OCI-LY3 (cell line): ENCODE data around the gene CCDC83.
"Not testable (repeated sequence)": the region's sequence is repeated elsewhere in the genome, so short reads cannot be mapped to it uniquely, and the experiment has no call there.

Experiments
- H2AFZ ChIP-seq: fragments of 200-600, 300-600 bp; shearing (Covaris generic); 2 replicates; pipeline ENCODE4 v1.6.0; 2014; ENCODE audit warnings: antibody characterized with exemption, low read depth, low read length
- H3K27ac ChIP-seq: fragments of 200-600, 300-600 bp; sonication (generic); 2 replicates; pipeline ENCODE4 v1.5.1; 2014; ENCODE audit warnings: mild to moderate bottlenecking, low read length, moderate library complexity, mixed read lengths
- H3K27me3 ChIP-seq: fragments of 200-600, 300-600 bp; sonication (generic); 2 replicates; pipeline ENCODE4 v1.6.1; 2014; ENCODE audit warnings: low read depth, low read length, mixed read lengths
- H3K36me3 ChIP-seq: fragments of 200-600, 300-600 bp; sonication (generic); replicated peaks from 2 replicates; pipeline ENCODE3; 2014; ENCODE audit warnings: low read depth, low read length, mixed read lengths
- H3K4me1 ChIP-seq: fragments of 300-600, 200-600 bp; sonication (generic); 2 replicates; pipeline ENCODE4 v1.6.1; 2014; ENCODE audit warnings: low read length, mixed read lengths
- H3K4me2 ChIP-seq: fragments of 200-600, 300-600 bp; sonication (generic); 2 replicates; pipeline ENCODE4 v1.6.1; 2014; ENCODE audit warnings: low read length, mixed read lengths
- H3K4me3 ChIP-seq: fragments of 300-600, 200-600 bp; sonication (generic); 2 replicates; pipeline ENCODE4 v1.5.1; 2014; ENCODE audit warnings: antibody characterized with exemption, mild to moderate bottlenecking, low read length, moderate library complexity
- H3K79me2 ChIP-seq: fragments of 300-600, 200-600 bp; shearing (Covaris generic); 2 replicates; pipeline ENCODE4 v1.6.1; 2014; ENCODE audit warnings: mild to moderate bottlenecking, low read length, mixed read lengths
- H3K9ac ChIP-seq: fragments of 300-600, 200-600 bp; shearing (Covaris generic); 2 replicates; pipeline ENCODE4 v1.6.0; 2014; ENCODE audit warnings: mild to moderate bottlenecking, low read length, moderate library complexity
- H3K9me3 ChIP-seq: fragments of 200-600, 300-600 bp; shearing (Covaris generic); 2 replicates; pipeline ENCODE4 v1.6.1; 2014; ENCODE audit warnings: low read length, mixed read lengths; ENCODE audit not compliant: insufficient read depth
- H4K20me1 ChIP-seq: fragments of 200-600, 300-600 bp; sonication (generic); 2 replicates; pipeline ENCODE4 v1.6.1; 2016; ENCODE audit warnings: low read length, mixed read lengths; ENCODE audit not compliant: insufficient read depth
- EZH2phosphoT487 ChIP-seq: fragments of 200-600 bp; shearing (Covaris generic); IDR thresholded peaks from 2 replicates; pipeline ENCODE4 v1.6.1; 2018; ENCODE audit warnings: antibody characterized with exemption, mixed run types, low read depth
- TF ChIP-seq, protein P1 (sequence below): fragments of 200-600, 300-600 bp; sonication (generic); IDR thresholded peaks from 2 replicates; pipeline ENCODE4 v1.5.1; 2014; ENCODE audit warnings: antibody characterized with exemption, low read length, low read depth

CCDC83 gene

DNA sequence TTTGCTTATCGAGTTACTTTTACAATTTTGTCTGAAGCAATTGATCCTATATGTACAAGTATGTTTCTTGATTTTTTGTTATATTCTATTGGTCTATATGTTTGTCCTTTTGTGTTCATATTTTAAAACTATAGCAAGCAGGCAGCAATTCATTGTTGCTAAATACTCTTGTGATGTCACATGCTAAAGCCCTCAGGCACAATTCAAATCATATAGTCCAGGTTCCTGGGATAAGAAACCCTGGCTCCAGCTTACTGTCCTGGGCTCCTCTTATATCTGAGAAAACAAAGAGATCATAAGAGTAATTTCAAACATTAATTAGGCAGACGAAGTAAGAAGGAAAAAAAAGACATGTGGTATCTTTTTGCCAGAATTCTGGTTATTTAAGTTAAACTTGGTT is 6.6 kb upstream of the CCDC83 start:
- Histone ChIP-seq H3K27me3 (no peaks in the 10 kb centered on the region), H3K27ac (no peak overlapping the region), H3K9ac (no peak overlapping the region), H3K4me2 (no peak overlapping the region), H3K4me1 (no peaks in the 10 kb centered on the region), H3K4me3 (no peak overlapping the region), H3K79me2 (no peaks in the 10 kb centered on the region), H2AFZ (no peak overlapping the region), H3K36me3 (no peaks in the 10 kb centered on the region), H3K9me3 (no peaks in the 10 kb centered on the region), H4K20me1 (no peaks in the 10 kb centered on the region)
- TF ChIP-seq, protein P1, sequence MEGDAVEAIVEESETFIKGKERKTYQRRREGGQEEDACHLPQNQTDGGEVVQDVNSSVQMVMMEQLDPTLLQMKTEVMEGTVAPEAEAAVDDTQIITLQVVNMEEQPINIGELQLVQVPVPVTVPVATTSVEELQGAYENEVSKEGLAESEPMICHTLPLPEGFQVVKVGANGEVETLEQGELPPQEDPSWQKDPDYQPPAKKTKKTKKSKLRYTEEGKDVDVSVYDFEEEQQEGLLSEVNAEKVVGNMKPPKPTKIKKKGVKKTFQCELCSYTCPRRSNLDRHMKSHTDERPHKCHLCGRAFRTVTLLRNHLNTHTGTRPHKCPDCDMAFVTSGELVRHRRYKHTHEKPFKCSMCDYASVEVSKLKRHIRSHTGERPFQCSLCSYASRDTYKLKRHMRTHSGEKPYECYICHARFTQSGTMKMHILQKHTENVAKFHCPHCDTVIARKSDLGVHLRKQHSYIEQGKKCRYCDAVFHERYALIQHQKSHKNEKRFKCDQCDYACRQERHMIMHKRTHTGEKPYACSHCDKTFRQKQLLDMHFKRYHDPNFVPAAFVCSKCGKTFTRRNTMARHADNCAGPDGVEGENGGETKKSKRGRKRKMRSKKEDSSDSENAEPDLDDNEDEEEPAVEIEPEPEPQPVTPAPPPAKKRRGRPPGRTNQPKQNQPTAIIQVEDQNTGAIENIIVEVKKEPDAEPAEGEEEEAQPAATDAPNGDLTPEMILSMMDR = no peak
- TF ChIP-seq EZH2phosphoT487 = no peak

DNA sequence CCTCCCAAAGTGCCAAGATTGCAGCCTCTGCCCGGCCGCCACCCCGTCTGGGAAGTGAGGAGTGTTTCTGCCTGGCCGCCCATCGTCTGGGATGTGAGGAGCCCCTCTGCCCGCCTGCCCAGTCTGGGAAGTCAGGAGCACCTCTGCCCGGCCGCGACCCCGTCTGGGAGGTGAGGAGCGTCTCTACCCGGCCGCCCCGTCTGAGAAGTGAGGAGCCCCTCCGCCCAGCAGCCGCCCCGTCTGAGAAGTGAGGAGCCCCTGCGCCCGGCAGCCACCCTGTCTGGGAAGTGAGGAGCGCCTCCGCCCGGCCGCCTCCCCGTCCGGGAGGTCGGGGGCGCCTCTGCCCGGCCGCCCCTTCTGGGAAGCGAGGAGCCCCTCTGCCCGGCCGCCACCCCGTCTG is 2.4 kb upstream of the CCDC83 start:
- not testable (repeated sequence) for H3K27me3 ChIP-seq, H3K4me1 ChIP-seq, H2AFZ ChIP-seq, H4K20me1 ChIP-seq, H3K4me3 ChIP-seq, H3K36me3 ChIP-seq, H3K9me3 ChIP-seq, H3K27ac ChIP-seq, H3K4me2 ChIP-seq, H3K79me2 ChIP-seq, H3K9ac ChIP-seq

DNA sequence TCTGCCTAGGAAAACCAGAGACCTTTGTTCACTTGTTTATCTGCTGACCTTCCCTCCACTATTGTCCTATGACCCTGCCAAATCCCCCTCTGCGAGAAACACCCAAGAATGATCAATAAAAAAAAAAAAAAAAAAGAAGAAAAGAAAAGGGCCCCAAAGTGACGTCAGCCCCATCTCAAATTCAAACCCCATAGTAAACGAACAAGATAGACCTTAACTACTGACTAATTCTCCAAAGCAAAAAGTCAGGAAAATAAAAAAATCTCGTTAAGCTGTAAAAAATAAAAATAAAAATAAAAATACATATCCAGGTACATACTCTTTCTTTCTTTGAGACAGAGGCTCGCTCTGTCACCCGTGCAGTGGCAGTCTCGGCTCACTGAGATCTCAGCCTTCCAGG is 1.6 kb upstream of the CCDC83 start:
- H3K27me3 ChIP-seq, H3K9ac ChIP-seq, H4K20me1 ChIP-seq, H3K36me3 ChIP-seq, H3K9me3 ChIP-seq, H3K27ac ChIP-seq, H2AFZ ChIP-seq, H3K4me3 ChIP-seq, H3K4me2 ChIP-seq, H3K4me1 ChIP-seq, H3K79me2 ChIP-seq: not testable (repeated sequence)

DNA sequence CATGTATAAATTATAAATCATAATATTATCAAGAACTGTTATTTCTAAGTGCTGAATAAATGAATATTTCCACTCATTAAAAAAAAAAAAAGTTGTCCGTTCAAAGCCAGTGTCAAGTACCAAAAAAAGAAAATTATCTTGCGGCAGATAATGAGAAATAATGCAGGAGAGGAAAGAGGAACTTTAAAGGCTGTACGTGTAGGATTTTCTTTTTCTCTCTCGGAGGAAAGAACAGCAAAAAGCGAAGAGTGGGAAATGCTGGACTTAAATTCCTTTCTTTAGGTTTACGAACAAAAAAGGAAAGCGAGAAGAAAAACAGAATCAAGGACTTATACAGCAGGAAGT is 999 bp upstream of the CCDC83 start:
- Histone ChIP-seq H3K4me3 (peak overlapping the region; percentile 79), H3K79me2 (no peaks in the 10 kb centered on the region), H3K9ac (peak overlapping the region; percentile 71), H3K9me3 (no peaks in the 10 kb centered on the region), H3K4me2 (peak overlapping the region; percentile 71), H3K27me3 (no peaks in the 10 kb centered on the region), H3K27ac (no peak overlapping the region; the same call in 1 of the 2 replicates), H3K36me3 (no peaks in the 10 kb centered on the region), H4K20me1 (no peaks in the 10 kb centered on the region), H2AFZ (peak overlapping the region; percentile 91), H3K4me1 (peaks cover 6% of the 10 kb centered on the region)
- no peak for TF ChIP-seq EZH2phosphoT487
- TF ChIP-seq, protein P1 = no peak

DNA sequence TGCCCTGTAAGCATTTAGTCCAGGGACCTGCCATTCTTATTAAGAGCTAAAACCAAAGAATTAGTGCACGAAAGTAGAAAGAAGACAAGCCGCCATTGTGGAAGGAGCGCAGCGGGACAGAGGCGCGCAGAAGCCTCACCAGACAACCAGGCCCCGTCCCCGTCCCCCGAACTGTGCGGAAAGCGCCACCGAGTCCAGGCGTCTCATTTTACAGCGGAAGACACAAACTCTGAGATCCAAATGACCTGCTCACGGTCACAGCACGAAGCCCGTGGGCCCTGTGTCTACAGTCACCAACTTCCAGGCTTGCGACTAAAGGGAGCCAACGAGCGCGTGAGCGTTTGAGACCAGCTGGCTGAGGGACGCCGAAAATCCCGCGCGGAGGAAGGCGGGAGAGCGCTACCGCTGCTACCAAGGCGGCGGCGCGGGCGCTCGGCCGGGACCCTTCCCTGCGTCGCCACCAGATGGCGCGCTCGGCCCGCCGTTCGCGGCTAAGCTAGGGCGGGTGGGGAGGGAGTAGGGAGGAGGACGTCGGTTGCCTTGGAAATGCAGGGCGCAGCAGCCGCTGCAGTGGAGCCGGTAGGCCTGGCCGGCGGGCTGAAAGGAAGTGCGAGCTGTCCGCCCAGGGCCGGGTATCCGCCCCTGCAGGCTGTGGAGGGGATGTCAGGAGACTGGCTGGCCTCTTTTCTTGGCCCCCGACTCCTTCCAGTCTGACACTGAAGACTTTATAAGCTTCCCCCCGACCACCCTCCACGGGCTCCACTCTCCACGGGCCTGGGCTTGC is 434 bp upstream of the CCDC83 start:
- H3K9me3 ChIP-seq = no peaks in the 10 kb centered on the region
- H2AFZ ChIP-seq = peak overlapping the region; percentile 91
- no peaks in the 10 kb centered on the region for H3K27me3 ChIP-seq
- no peaks in the 10 kb centered on the region for H3K79me2 ChIP-seq
- H3K4me1 ChIP-seq = peaks cover 6% of the 10 kb centered on the region
- H3K9ac ChIP-seq = peak overlapping the region; percentile 71
- H3K36me3 ChIP-seq = no peaks in the 10 kb centered on the region
- no peak for TF ChIP-seq EZH2phosphoT487
- TF ChIP-seq, protein P1 = peak; percentile 61
- peak overlapping the region; percentile 28; the same call in 1 of the 2 replicates for H3K27ac ChIP-seq
- H4K20me1 ChIP-seq = no peaks in the 10 kb centered on the region
- H3K4me3 ChIP-seq = peak overlapping the region; percentile 79
- peak overlapping the region; percentile 82 for H3K4me2 ChIP-seq
